HFFc6 (cell line): ENCODE measurements around the gene PTPN14. TPM values are rescaled to one million over a fixed set of nuclear protein-coding genes. Genes with fewer than 3 reads are reported as not detected.

Experiments used
- DNase-seq: peaks from one replicate; pipeline ENCODE4 v3.0.0-alpha.2; 2018
- H3K27ac Mint-ChIP-seq: 2 replicates; pipeline ENCODE4 v1.8.0; 2020; ENCODE audit warnings: mild to moderate bottlenecking, mixed read lengths
- H3K27me3 Mint-ChIP-seq: 2 replicates; pipeline ENCODE4 v1.8.0; 2021; ENCODE audit warnings: mild to moderate bottlenecking, moderate library complexity, mixed read lengths; ENCODE audit not compliant: insufficient read depth
- H3K36me3 Mint-ChIP-seq: 2 replicates; pipeline ENCODE4 v1.8.0; 2021; ENCODE audit warnings: low read depth, mixed read lengths
- H3K4me1 Mint-ChIP-seq: 2 replicates; pipeline ENCODE4 v1.8.0; 2020; ENCODE audit warnings: low read depth, mixed read lengths
- H3K4me3 Mint-ChIP-seq: 2 replicates; pipeline ENCODE4 v1.8.0; 2020; ENCODE audit warnings: mild to moderate bottlenecking, moderate library complexity, mixed read lengths
- H3K9me3 Mint-ChIP-seq: 2 replicates; pipeline ENCODE4 v1.8.0; 2020; ENCODE audit warnings: mild to moderate bottlenecking, mixed read lengths
- total RNA-seq, 6 experiments: library from RNA; stranded (reverse); fragmentation: NEBNext Ultra II Directional; extraction: Animal tissue kit (Norgen Biotek cat#: 25700); gene quantifications; 2 replicates in 1 of 6; 3 replicates in 5 of 6; pipeline ENCODE4 v1.2.3, GENCODE V29; 2021
- TF ChIP-seq, protein P1 (sequence below): fragments of 200-600 bp; sonication (generic); IDR thresholded peaks from 2 replicates; pipeline ENCODE4 v1.5.0; 2021; ENCODE audit warnings: antibody characterized with exemption, mild to moderate bottlenecking

Gene PTPN14
- total RNA-seq, 6 experiments from 2014 or later = 93.6 to 140 (median 106) TPM

DNA sequence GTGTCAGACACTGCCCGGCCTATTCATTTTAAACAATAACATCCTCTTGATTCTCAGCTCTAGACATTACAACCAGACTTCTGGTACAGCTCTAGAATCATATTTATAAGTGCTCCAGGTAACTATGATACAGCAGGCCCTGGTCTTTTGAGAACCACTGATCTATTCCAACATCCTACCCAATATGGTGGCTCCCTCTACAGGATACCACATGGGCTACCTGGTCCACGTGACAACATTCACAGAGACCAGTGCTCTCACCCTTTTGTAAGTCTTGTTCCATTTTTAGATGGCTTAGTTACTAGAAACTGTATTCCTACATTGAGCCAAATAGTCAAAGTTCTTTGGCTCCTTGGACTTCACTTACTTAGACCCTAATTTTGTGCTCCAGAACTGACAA lies 102.9 kb downstream of the PTPN14 start:
- H3K4me1 Mint-ChIP-seq = peaks cover 91% of the 10 kb centered on the region
- no peaks in the 10 kb centered on the region for H3K9me3 Mint-ChIP-seq
- TF ChIP-seq, protein P1, sequence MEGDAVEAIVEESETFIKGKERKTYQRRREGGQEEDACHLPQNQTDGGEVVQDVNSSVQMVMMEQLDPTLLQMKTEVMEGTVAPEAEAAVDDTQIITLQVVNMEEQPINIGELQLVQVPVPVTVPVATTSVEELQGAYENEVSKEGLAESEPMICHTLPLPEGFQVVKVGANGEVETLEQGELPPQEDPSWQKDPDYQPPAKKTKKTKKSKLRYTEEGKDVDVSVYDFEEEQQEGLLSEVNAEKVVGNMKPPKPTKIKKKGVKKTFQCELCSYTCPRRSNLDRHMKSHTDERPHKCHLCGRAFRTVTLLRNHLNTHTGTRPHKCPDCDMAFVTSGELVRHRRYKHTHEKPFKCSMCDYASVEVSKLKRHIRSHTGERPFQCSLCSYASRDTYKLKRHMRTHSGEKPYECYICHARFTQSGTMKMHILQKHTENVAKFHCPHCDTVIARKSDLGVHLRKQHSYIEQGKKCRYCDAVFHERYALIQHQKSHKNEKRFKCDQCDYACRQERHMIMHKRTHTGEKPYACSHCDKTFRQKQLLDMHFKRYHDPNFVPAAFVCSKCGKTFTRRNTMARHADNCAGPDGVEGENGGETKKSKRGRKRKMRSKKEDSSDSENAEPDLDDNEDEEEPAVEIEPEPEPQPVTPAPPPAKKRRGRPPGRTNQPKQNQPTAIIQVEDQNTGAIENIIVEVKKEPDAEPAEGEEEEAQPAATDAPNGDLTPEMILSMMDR = peak; percentile 33; the same call in 1 of the 2 replicates
- H3K4me3 Mint-ChIP-seq = peak overlapping the region; percentile 78; the same call in 1 of the 2 replicates
- H3K27ac Mint-ChIP-seq = peak overlapping the region; percentile 86
- peaks cover 34% of the 10 kb centered on the region for H3K36me3 Mint-ChIP-seq
- peaks cover 4% of the 10 kb centered on the region; the same call in 1 of the 2 replicates for H3K27me3 Mint-ChIP-seq
- DNase-seq = no peak

DNA sequence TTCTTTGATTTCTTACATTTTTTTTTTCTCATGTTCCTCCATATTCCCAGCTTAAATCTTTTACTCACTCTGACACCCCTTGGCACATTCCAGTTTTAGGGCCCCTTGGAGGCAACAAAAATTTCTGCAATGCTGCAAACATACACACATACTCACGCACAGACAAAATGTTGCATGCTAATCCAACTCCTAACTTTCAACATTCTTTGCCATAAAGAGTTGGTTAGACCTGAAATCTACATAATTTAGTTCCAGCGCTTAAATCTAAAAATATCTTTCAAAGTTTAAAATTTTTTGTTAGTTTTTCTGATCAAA lies 103.9 kb downstream of the PTPN14 start:
- peak overlapping the region; percentile 86 for H3K27ac Mint-ChIP-seq
- H3K9me3 Mint-ChIP-seq = no peaks in the 10 kb centered on the region
- H3K4me3 Mint-ChIP-seq = peak overlapping the region; percentile 78
- TF ChIP-seq, protein P1 = no peak
- DNase-seq = no peak
- H3K4me1 Mint-ChIP-seq = peaks cover 89% of the 10 kb centered on the region
- peaks cover 42% of the 10 kb centered on the region for H3K36me3 Mint-ChIP-seq
- peaks cover 4% of the 10 kb centered on the region; the same call in 1 of the 2 replicates for H3K27me3 Mint-ChIP-seq

DNA sequence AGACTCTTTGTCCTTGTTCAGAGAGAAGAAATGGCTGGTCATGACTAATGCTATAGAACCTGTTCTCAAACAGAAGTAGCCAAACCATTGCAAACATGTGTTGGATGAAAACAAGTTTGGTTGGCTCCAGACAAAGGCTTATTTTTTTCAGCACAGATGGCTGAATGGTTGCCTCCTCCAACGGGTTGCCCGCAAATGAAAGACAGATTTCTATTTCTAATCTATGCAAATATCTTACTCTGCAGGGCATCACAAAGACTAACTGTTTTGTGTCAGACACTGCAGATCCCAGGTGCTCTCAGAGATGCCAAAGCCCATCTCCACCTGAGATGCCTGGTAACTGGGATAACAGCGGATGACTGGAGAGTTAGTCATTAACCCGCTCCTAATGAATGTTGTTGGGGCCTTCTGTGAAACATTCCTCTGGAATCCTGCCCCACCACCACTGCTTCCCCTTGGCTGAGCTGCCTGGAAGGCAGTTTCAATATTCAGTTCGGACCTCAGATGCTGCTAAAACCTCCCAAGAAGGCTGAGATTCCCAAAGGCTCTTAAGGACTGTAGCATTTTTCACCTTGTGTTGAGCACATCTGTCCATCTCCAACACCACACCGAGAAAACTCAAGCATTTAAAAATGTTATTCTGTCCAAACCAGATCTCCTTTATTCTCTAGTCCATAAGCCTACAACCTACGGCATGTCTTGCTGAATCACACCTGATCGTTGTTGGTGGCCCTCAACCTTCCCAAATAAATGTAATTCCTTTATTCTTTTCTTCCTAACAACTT lies 104.4 kb downstream of the PTPN14 start:
- peak overlapping the region; percentile 78 for H3K4me3 Mint-ChIP-seq
- H3K27ac Mint-ChIP-seq = peak overlapping the region; percentile 86
- peaks cover 36% of the 10 kb centered on the region for H3K36me3 Mint-ChIP-seq
- peak; percentile 87 for DNase-seq
- peaks cover 4% of the 10 kb centered on the region; the same call in 1 of the 2 replicates for H3K27me3 Mint-ChIP-seq
- peaks cover 83% of the 10 kb centered on the region for H3K4me1 Mint-ChIP-seq
- TF ChIP-seq, protein P1 = no peak
- H3K9me3 Mint-ChIP-seq = no peaks in the 10 kb centered on the region

DNA sequence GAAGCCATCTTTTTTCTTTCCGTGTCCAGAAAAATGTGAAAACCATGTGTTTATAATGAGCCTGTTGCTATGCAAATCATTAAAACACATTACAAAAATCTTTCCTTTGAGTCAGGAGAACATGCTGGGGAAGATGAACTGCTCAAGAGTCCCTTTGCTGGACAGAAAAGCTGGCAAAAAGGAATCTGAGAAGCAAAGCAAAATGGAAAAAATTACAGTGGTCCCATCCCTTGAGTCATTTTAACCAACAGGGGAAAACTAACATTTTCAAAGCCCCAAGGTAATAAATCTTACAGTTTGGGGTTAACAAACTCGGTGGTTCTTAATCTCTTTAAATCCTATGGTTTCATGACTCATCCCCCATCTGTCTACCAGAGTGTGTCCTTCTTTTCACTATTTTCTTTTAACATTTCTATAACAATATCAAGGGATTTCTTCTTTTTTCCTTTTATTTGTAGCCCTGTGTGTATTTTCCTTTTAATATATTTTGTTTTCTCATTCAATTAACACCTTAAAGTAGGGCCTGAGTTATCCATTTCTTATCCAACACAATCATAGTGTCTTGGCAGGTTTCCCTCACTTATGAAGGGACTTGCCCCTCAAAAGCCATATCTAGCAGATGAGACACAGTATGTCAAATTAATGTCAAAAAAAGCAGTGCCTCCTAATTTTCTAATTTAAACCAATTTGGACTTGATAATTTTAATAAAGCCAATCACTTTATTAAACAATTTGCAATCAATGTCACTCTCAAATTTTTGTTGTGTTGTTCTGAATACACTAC lies 105.4 kb downstream of the PTPN14 start:
- peaks cover 27% of the 10 kb centered on the region for H3K36me3 Mint-ChIP-seq
- H3K4me1 Mint-ChIP-seq = peaks cover 83% of the 10 kb centered on the region
- no peaks in the 10 kb centered on the region for H3K9me3 Mint-ChIP-seq
- H3K27me3 Mint-ChIP-seq = peaks cover 7% of the 10 kb centered on the region; the same call in 1 of the 2 replicates
- TF ChIP-seq, protein P1 = no peak
- peak overlapping the region; percentile 78 for H3K4me3 Mint-ChIP-seq
- H3K27ac Mint-ChIP-seq = peak overlapping the region; percentile 86
- DNase-seq = peak; percentile 95

DNA sequence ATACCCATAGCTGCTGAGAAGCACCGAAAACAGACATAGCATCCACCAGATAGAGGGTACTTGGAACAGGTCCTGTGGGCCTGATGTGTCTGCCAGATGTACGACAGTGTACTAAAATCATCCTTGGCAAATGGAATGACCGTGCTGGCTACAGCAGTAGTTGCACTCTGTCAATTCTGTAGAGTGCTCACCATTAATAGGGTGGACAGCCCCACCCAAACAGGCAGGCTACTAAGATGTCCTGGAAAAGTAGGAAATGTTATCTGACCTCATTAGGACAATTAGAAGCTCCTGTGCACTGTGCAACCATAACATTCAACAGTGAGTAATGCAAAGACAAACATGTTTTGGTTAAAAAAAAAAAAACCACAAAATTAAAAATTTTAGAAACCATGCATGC lies 106.2 kb downstream of the PTPN14 start:
- TF ChIP-seq, protein P1 = no peak
- H3K27me3 Mint-ChIP-seq = peaks cover 8% of the 10 kb centered on the region; the same call in 1 of the 2 replicates
- peaks cover 85% of the 10 kb centered on the region for H3K4me1 Mint-ChIP-seq
- no peaks in the 10 kb centered on the region for H3K9me3 Mint-ChIP-seq
- peak; percentile 49 for DNase-seq
- peak overlapping the region; percentile 78 for H3K4me3 Mint-ChIP-seq
- H3K36me3 Mint-ChIP-seq = peaks cover 25% of the 10 kb centered on the region
- H3K27ac Mint-ChIP-seq = peak overlapping the region; percentile 86
